GM21576 (cell line): ENCODE data around the gene NUDC.
"Not testable (repeated sequence)": the region's sequence is repeated elsewhere in the genome, so short reads cannot be mapped to it uniquely, and the experiment has no call there.

Experiments
- ATAC-seq: cut with Tn5 transposase; IDR thresholded peaks from one replicate; pipeline ENCODE4 v1.9.1; 2021; ENCODE audit warnings: mild to moderate bottlenecking, moderate library complexity; ENCODE audit not compliant: unreplicated experiment

The NUDC gene

GRCh38 chr1:26921540-26922430 lies at the start of gene NUDC:
Gene NUDC (plus strand): TSS chr1:26921743. CDS start chr1:26921849, 106 bp downstream.
- ATAC-seq: peak; percentile 96

GRCh38 chr1:26873097-26873496 lies 48.4 kb upstream of the NUDC start:
- ATAC-seq: not testable (repeated sequence)

DNA sequence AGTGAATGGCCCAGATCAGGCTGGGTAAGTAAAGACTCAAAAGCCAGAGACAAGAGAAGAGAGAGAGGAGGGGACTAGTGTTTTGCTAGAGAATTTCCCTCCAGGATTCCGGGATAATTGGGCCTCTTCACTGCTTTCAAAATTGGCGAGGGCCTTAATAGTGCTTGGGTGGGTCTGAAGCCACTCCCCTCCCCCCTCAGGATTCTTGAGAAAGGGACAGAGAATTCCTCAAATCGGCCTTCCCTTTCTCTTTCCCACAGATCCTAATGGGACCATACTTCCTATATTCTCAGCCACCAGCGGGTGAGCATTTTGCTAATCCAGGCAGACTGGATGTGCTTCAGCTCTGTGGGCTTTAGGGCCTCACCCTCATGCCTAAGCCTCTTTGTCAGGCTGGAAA lies 46.6 kb upstream of the NUDC start:
- ATAC-seq: no peak

DNA sequence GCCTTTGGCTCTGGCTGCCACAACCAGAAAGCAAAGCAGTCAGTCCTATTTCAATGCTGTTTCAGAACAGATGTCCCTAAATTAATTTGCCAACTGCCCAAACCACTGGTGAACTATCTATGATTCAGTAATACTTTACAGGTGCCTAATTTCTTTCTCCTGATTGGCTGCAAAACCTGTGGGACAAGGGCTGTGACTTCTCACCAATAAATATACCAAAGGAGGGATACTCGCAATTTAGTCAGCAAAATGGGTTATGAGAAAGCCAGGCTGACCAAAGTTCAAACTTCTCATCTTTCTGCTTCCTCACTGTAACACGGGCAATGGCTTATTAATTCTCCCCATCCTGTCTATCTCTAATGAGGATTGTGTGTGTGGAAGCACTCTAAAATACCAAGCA lies 44.2 kb upstream of the NUDC start:
- no peak for ATAC-seq

DNA sequence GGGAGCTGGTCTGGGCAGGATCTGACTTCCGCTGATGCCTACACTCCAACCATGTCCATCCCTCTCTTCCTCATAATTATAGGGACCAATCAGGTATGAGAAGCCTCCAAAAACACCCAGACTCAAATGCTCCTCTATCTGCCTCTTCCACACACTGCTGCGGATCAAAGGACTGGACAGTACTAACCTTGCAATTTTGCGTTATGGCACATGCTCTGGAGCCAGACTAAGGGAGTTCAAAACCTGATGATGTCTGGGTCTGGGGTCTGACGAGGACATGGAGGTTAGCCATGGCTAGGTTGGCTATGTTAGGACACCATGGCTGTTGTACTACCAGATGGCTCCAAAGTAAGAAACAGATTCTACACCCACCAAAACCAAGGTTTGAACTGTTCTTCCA lies 41.8 kb upstream of the NUDC start:
- no peak for ATAC-seq

DNA sequence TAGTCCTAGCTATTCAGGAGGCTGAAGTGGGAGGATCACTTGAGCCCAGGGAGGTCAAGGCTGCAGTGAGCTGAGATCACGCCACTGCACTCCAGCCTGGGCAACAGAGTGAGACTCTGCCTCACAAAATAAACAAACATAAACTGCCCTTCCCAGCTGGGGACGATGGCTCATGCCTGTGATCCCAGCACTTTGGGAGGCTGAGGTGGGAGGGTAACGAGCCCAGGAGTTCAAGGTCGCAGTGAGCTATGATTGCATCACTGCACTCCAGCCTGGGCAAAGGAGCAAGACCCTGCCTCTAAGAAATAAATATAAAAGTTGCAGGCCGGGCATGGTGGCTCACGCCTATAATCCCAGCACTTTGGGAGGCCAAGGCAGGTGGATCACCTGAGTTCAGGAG lies 39.9 kb upstream of the NUDC start:
- not testable (repeated sequence) for ATAC-seq

DNA sequence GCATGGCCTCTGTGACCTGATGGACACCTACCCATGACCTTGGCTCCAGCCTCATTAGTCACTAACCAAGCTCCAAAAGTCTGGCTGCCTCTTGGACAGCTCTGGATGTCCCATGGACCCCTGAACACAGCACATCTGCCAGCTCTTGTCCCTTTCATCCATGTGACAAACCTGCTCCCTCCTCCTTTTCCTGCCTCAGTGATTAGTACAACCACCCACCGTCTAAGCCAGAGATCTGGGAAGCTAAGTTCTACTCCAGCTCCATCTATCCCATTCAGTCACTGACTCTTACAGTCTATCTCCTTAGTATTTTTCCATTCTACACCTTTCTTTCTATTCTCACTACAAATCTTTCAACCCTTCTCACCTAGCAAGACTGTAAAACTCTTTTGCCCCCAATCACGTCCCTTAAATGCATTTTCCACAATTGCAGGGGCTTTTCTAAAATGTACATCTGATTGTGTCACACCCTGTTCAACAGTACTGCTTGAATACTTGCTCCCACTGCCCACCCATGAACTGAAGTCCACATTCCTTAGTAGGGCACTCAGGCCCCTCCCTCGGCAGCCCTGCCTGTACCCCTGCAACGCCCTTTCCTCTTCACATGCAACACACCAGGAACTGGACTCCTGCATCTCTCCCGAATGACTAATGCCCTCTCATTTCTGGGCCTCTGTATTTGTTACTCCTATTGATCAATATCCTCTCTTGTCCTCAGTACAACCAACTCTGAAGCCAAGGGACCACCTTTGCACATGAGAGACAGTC lies 38.7 kb upstream of the NUDC start:
- ATAC-seq: no peak

DNA sequence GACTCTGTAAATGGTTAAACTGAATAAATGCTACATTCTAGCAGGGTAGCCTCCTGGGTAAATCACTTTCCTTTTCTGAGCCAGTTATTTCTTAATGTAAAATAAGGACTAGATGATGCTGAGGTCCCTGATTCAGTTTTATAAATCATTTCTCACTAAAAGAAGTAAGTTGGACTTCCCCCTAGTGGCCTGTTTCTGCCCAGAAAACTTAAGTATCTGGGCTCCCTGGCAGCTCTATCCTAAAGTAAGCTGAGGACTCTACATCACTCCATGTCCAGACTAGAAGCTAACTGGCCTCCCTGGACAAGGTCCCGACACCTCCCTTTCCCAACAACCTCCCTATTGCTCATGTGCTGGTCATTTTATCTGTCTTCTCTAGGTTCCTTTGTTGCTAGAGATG lies 34.4 kb upstream of the NUDC start:
- no peak for ATAC-seq

DNA sequence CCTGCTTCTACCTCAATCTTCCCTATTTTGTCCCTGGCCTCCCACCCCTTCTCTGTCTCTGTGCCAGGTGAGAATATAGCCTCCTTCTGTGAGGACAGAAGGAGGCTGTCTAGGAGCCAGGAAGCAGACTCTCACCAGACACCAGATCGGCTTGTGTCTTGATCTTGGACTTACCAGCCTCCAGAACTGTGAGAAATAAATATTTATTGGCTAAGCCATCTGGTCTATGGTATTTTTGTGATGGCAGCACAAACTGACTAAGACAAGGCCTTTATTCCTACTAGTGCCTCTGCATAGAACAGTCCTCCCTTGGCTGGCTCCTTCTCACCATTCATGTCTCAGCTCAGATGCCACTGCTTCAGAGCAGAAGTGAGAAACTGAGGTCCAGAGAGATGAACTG lies 33.3 kb upstream of the NUDC start:
- ATAC-seq: no peak

DNA sequence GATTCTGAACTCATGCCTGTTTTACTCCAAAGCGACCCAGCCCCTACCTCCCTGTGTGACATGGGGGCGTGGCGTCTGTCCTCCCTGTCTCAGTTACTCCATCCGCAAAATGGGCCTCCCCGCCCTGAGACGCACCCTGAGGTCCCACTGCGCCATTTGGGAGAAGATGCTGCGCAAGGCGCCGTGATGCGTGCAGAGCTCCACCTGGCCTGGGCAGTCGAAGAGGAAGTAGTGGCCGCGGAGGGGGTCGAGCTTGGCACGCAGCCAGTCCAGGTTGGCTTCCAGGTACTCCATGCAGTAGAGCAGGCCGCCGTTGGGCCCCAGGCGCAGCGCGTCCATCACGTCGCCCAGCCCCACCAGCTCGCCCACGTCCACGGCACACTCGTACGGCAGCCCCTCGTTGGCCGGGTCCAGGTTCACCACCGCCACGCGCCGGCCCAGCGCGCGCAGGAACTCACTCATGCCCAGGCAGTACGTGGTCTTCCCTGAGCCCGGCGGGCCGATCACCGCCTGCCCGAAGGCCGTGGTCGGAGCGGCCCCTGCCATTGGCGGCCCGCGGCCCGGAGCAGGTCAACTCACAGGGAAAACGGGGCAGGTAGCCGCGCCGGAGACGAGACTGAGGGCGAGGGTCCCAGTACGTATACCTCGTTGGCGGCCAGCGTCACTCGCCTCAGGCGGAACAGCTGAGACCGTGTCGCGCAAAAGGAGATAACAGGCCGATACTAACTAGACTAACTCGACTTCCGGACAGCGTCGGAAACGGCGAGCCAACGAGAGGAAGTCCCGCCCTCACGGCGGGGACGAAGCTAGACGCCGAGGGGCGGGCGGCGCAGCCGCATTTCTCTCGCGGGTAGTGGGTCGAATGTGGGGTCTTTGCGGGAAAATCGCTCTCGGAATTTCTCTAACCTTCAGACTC lies 31.7 kb upstream of the NUDC start, which contains the start of gene GPN2:
Gene GPN2 (minus strand): TSS at position 733 of the 916 bp plus-strand sequence. CDS start 187 bp downstream, at position 546.
- ATAC-seq: peak; percentile 82

- ATAC-seq: peak; percentile 20
Measured at GRCh38 chr1:26890467-26890796, 31.1 kb upstream of the NUDC start.

DNA sequence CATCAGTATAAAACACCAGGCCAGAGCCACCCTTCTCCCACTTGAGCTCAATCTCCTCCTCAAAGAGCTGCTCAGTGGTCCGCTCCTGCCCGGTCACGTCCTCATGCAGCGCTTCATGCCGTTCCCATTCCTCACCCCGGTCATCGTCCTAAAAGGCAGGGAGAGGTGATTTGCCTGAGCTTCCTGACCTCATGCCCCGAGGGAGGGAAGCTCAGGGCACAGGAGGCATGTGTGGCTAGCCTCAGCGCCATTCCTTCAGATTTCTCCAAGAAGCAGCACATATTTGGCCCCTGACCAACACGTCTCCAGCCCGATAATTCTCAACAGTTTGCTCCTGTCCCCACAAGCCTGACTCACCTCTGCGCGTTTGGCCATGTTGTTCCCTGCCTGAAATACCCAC lies 27.3 kb upstream of the NUDC start:
- no peak for ATAC-seq

DNA sequence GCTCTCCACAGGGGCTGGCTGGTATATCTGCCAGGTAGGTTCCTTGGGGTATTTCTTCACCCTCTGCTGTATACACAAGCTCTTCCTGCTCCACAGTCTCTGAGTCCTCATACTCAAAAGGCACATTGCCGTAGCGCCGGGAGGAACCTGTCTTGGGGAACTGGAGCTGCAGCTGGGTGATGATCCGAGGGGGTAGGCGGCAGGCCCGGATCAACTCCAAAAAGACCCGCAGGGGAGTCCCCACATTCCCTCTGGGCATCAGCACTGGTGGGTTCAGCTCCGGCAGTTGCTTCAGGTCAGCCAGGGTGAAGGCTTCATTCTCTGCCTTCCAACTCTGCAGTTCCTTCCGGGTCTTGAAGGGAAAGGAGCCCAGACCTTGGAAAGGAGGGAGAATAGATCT lies 24.2 kb upstream of the NUDC start:
- ATAC-seq: no peak

- ATAC-seq: peak; percentile 90
Measured at GRCh38 chr1:26900001-26900814, 21.3 kb upstream of the NUDC start, which contains the start of gene GPATCH3. Gene GPATCH3 (minus strand): TSS chr1:26900467. CDS start chr1:26900442, 25 bp downstream.

DNA sequence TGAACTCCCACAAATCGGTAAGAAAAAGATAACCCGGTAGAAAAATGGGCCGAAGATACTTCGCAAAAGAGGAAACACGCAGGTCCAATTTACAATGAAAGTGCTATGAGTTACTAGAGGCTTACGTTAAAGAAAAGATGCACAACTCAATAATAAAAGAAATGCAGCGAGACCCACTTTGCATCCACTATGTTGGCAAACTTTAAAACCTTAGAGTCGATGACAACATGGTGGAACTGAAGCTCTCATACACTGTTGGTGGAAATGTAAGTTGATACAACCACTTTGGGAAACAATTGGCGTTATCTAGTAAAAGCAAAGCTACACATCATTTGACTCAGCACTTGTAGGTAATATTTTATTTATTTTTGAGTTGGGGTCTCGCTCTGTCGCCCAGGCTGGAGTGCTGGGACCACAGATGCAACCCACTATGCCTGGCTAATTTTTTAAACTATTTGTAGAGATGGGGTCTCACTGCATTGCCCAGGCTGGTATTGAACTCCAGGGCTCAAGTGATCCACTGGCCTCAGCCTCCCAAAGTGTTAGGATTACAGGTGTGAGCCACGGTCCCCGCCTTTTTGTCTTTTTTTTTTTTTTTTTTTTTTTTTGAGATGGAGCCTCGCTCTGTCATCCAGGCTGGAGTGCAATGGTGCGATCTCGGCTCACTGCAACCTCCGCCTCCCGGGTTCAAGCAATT lies 20.6 kb upstream of the NUDC start:
- ATAC-seq: no peak

DNA sequence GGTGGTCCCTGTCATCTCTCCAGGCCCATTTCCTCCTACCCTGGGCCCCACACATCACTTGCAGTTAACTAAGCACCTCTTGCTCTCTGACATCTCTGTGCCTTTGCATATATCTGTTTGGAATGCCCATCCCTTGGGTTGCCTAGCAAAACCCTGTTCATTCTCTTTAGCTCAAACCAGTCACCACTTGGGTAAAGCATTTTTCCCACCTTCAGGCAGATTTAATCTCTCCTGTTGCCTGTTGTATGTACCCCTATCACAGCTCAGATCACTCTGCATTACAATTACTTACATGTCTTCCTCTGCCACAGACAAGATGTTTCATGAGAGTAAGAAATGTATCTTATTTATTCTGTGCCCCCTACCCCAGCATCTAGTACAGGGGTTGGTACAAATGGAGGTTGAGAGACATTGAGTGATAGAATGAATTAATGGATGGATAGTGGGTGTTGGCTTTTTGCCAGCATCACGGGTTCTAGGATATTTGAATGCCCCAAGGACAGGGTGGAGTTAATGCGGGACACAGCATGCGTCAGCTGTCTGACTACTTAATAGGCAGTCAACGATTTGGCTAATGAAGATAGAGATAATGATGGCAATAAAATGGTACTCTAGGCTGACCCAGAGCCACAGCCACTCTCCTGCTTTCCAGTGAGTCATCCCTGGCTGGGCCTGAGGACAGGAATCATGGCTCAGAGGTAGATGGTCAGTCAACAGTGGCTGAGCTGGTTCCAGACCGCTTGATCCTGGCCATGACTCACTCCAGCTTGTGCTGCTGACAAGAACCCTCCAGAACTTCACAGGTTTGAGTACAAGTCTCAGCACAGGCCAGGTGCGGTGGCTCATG lies 14.2 kb upstream of the NUDC start:
- ATAC-seq: no peak

- ATAC-seq: no peak
Measured at GRCh38 chr1:26909951-26910342, 11.6 kb upstream of the NUDC start.

DNA sequence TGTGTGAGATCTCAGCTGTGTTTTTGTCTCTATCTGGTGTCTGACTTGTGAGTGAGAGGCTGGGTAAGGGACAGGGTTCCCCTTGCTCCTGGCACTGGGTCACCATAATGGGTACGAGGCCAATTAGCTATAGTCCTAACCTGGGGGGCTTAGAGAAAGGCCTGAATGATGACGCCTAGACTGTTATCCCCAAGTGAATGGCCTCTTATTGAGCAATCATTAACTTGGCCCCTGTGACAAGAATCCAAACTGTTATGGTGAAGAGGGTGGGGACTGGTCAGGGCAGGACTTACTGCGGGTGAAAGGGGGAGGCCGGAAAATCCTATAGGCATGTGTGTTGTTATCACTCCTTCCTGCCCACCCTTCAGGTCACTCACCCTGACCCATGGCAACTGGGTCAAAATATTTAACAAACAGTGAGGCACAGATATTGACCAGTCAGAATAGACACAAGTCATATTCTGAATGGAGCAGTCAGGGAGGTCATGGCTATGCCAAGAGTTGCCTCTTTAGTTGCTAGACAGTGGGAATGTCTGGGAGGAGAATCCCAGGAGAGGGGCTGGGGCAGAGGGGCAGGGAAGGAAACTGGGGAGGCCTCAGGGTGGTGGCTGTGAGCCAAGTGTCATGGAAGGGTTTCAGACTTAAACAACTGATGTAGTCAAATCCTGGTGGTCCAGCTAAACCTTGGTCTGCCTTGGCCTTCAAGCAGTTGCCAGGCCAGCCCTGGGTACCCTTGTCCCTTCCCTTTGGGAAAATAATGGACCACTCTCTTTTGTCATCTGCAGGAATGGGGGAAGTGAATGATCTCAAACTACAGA lies 11.0 kb upstream of the NUDC start:
- ATAC-seq: no peak
